ENCODE data around the gene ZFYVE9. TPM values are rescaled to one million over a fixed set of nuclear protein-coding genes. Genes with fewer than 3 reads are reported as not detected.
A peak's percentile ranks its signal among the peaks of the same experiment; 100 is the strongest.
"Not testable (repeated sequence)": the region's sequence is repeated elsewhere in the genome, so short reads cannot be mapped to it uniquely, and the experiment has no call there.

Gene ZFYVE9
- total and polyA plus RNA-seq, 3 donors from 2014 or later = 31.5 to 51.3 (median 32.5) TPM

- H3K4me3 ChIP-seq = peak overlapping the region; percentile 42 to 59
- peak overlapping the region in 1 of 2 donors; percentile 7 for H3K27ac ChIP-seq
- intact Hi-C loops (cut with DNase I; ENCODE audit: low total_unique reads) = no loop called here
- peak; percentile 60 for DNase-seq
- no peaks in the 10 kb centered on the region for H3K9me3 ChIP-seq
- peaks cover 10% of the 10 kb centered on the region for H3K4me1 ChIP-seq
- no peaks in the 10 kb centered on the region for H3K27me3 ChIP-seq
- TF ChIP-seq POLR2A (IDR thresholded peaks at IDR 0.05) (no peak), CTCF (IDR thresholded peaks at IDR 0.05) (no peak)
- WGBS, 2 donors = 10 to 14% methylated on average over 33 to 40 of the region's 51 CpGs
- H3K36me3 ChIP-seq (ENCODE audit: low read depth, missing control alignments) = no peaks in the 10 kb centered on the region
Observed at GRCh38 chr1:52368383-52369172, 226.7 kb downstream of the ZFYVE9 start.

GRCh38 chr1:52369851-52370250 is 228.0 kb downstream of the ZFYVE9 start:
- H3K4me1 ChIP-seq; H3K4me3 ChIP-seq; DNase-seq; H3K27me3 ChIP-seq; H3K27ac ChIP-seq; H3K9me3 ChIP-seq; intact Hi-C loops (cut with DNase I; ENCODE audit: low total_unique reads); H3K36me3 ChIP-seq (ENCODE audit: low read depth, missing control alignments): not testable (repeated sequence)
- WGBS, 2 donors = 71 to 86% methylated on average over 1 of the region's 1 CpG

GRCh38 chr1:52385376-52385775 is 243.5 kb downstream of the ZFYVE9 start:
- 90 to 93% methylated on average over 3 of the region's 3 CpGs for WGBS, 2 donors
- TF ChIP-seq CTCF (IDR thresholded peaks at IDR 0.05) (no peak), POLR2A (IDR thresholded peaks at IDR 0.05) (no peak)
- H3K9me3 ChIP-seq = no peaks in the 10 kb centered on the region

GRCh38 chr1:52386458-52386857 is 244.6 kb downstream of the ZFYVE9 start:
- no peak for TF ChIP-seq CTCF (IDR thresholded peaks at IDR 0.05)
- H3K4me3 ChIP-seq = no peak overlapping the region
- no peaks in the 10 kb centered on the region for H3K27me3 ChIP-seq
- intact Hi-C loops (cut with DNase I; ENCODE audit: low total_unique reads) = no loop called here
- H3K4me1 ChIP-seq = no peaks in the 10 kb centered on the region
- DNase-seq = no peak
- no peaks in the 10 kb centered on the region for H3K36me3 ChIP-seq (ENCODE audit: low read depth, missing control alignments)
- no peak overlapping the region for H3K27ac ChIP-seq
- no peaks in the 10 kb centered on the region for H3K9me3 ChIP-seq
- 89 to 91% methylated on average over 5 of the region's 5 CpGs for WGBS, 2 donors

More at GRCh38 chr1:52385376-52385775, 243.5 kb downstream of the ZFYVE9 start:
- no peak overlapping the region for H3K27ac ChIP-seq
- H3K4me3 ChIP-seq = no peak overlapping the region
- intact Hi-C loops (cut with DNase I; ENCODE audit: low total_unique reads) = no loop called here
- H3K27me3 ChIP-seq = no peaks in the 10 kb centered on the region
- no peaks in the 10 kb centered on the region for H3K36me3 ChIP-seq (ENCODE audit: low read depth, missing control alignments)
- no peaks in the 10 kb centered on the region for H3K4me1 ChIP-seq
- DNase-seq = no peak

GRCh38 chr1:52393174-52393573 is 251.3 kb downstream of the ZFYVE9 start:
- intact Hi-C loops (cut with DNase I; ENCODE audit: low total_unique reads) = no loop called here
- H3K9me3 ChIP-seq = no peaks in the 10 kb centered on the region
- WGBS, 2 donors = 95% methylated on average over 5 of the region's 5 CpGs
- DNase-seq = no peak
- no peaks in the 10 kb centered on the region for H3K4me1 ChIP-seq
- H3K27ac ChIP-seq = no peak overlapping the region
- no peaks in the 10 kb centered on the region for H3K36me3 ChIP-seq (ENCODE audit: low read depth, missing control alignments)
- no peak for TF ChIP-seq CTCF (IDR thresholded peaks at IDR 0.05)
- TF ChIP-seq POLR2A (IDR thresholded peaks at IDR 0.05) = no peak
- H3K27me3 ChIP-seq = no peaks in the 10 kb centered on the region
- no peak overlapping the region for H3K4me3 ChIP-seq

Other genes with a start within 250 kb of the ZFYVE9 start
- 1 to 10 TPM; 1.4 TPM for gene RAB3B, start 151.4 kb upstream of the ZFYVE9 start, total RNA-seq
- 0.50 TPM for gene RAB3B, start 151.4 kb upstream of the ZFYVE9 start, polyA plus RNA-seq (ENCODE audit: insufficient read depth, low read depth, low replicate concordance)
- gene KTI12, start 108.3 kb upstream of the ZFYVE9 start, total RNA-seq = 10 to 100 TPM; 15.2 to 15.7 TPM
- gene KTI12, start 108.3 kb upstream of the ZFYVE9 start, polyA plus RNA-seq (ENCODE audit: insufficient read depth, low read depth, low replicate concordance) = 10.6 TPM
- 10 to 100 TPM; 33.3 to 38.4 TPM for gene TXNDC12, start 86.9 kb upstream of the ZFYVE9 start, total RNA-seq
- gene TXNDC12, start 86.9 kb upstream of the ZFYVE9 start, polyA plus RNA-seq (ENCODE audit: insufficient read depth, low read depth, low replicate concordance) = 39.2 TPM
- gene BTF3L4, start 85.8 kb upstream of the ZFYVE9 start, total RNA-seq = 10 to 100 TPM; 44.5 to 49.5 TPM
- 79.7 TPM for gene BTF3L4, start 85.8 kb upstream of the ZFYVE9 start, polyA plus RNA-seq (ENCODE audit: insufficient read depth, low read depth, low replicate concordance)
- 10 to 100 TPM; 51.0 to 62.0 TPM for gene CC2D1B, start 224.1 kb downstream of the ZFYVE9 start, total RNA-seq
- gene CC2D1B, start 224.1 kb downstream of the ZFYVE9 start, polyA plus RNA-seq (ENCODE audit: insufficient read depth, low read depth, low replicate concordance) = 37.0 TPM

Measured in testis (tissue), 3 donors.